CD4-positive, alpha-beta T cell treated with Interleukin-4 for 1 hour (primary cell): ENCODE measurements around the gene DCDC1.

Experiments
- DNase-seq, 2 donors: peaks; one replicate each; pipeline ENCODE4 v3.0.0-alpha.2; 2020 to 2022

The DCDC1 gene

GRCh38 chr11:30825723-30826122 lies 543.8 kb downstream of the DCDC1 start:
- DNase-seq: no peak

DNA sequence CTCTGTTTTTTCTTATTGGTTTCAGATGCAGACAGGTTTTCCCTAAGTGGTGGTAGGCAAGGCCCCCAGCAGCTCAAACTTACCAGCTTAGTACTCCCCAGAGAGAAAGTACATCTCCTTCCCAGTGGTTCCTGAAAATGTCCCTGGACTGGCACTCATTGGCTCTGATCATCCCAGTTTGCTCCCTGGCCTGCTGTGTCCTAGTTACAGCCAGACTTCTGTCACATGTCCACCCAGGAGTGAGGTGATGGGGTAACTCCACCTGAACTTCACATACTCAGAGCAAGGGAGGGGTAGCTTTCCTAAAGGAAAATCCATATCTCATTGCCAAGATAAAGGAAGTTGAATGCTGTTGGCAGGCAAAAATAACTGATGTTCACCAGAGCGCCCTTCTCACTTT lies 546.4 kb downstream of the DCDC1 start:
- DNase-seq: no peak

DNA sequence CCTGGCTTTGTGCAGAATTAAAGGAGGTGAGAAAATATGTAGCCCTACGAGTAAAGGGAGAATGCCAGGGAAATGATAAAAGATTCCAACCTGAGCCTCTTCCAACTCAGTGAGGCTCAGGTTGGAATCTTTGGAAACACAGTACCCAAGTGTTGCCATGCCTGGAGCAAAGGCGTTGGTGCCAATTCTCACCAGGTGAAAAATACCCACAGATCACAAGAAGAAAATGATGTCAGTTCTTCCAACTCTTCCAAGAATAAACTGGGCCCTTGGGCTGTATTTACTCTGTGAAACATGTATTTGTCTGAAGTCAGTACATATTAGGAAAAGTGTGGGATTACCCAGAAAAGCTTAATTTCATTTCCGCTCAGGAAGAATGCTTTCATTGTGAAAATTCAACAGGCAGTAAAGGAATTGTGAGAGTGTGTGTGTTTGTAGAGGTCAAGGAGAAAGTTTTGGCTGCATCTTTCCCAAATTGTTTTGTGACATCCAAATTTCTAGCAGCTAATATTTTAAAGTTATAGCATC lies 548.0 kb downstream of the DCDC1 start:
- no peak for DNase-seq

DNA sequence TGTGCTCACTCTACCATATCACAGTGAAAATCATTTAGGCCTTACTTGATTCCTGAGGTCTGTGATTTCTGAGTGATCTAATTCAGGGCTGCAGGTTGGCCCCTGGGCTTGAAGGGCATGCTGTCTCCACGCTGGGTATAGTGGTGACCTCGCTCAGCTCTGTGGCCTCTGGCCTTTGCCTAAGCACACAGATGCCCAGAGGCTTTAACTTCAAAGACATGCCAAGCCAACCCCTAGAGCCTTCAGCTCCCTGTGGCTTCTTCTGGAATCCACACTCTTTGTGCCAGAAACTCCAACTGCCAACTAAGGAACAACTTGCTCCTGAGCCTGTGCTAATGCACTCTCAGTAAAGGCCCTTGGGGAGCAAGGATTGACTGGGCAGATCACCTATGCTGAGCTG lies 550.8 kb downstream of the DCDC1 start:
- no peak for DNase-seq

- no peak for DNase-seq
Observed at GRCh38 chr11:30816959-30817880, 552.3 kb downstream of the DCDC1 start.

- no peak for DNase-seq
Observed at GRCh38 chr11:30815619-30816018, 553.9 kb downstream of the DCDC1 start.

DNA sequence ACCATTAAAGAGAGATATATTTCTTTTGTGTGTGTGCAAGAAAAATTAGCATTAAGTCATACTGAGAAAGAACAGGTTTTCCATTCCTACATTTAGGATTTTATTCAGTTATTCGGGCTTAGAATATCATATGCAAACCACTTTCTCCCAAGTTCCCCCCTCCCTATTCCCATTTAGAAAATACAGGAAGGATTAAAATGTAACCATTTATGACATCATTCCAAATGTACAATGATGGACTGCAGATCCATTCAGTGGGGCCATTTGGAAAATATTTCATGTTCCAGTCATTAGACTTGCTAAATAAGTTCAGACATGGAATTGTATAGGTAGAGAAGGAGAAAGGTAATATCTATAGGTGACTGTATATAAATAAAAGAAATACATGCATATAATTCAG lies 554.8 kb downstream of the DCDC1 start:
- DNase-seq: no peak
